ENCODE data around the gene CSH1. TPM values are rescaled to one million over a fixed set of nuclear protein-coding genes. Genes with fewer than 3 reads are reported as not detected.

Gene CSH1
- total RNA-seq, 2 experiments from 2014 or later, result not detected

DNA sequence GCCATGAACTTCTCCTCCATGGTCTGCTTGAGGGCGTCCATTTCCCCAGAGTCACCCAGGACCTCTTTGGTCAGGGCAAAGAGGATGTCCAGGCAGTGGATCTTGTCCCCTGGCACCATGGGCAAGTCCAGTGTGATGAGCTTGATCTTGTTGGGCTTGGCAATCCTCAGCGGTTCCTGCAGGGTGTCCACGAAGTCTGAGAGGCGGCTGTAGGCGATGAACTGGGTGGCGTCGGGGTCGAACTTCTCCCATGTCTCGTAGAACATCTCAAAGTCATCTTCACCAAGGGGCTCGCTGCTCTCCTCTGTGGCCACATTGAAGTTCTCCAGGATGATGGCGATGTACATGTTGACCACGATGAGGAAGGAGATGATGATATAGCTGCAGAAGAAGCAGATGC is 44.8 kb upstream of the CSH1 start:
- DNase-seq (no peak), ATAC-seq (ENCODE audit: poor library complexity) (no peak)
- intact Hi-C loops (cut with DNase I, micrococcal nuclease), result no loop called here
- H3K9me3 ChIP-seq (ENCODE audit: control insufficient read depth in 1 of 2, insufficient read depth in 1 of 2, low read length in 2 of 2), result no peaks in the 10 kb centered on the region
- POLR2A ChIA-PET, result no interaction called here
- H3K27me3 ChIP-seq (ENCODE audit: control insufficient read depth in 1 of 2, insufficient read depth in 2 of 2, low read length in 2 of 2), result no peaks in the 10 kb centered on the region
- no peak for TF ChIP-seq CTCF (IDR thresholded peaks at IDR 0.05)
- H3K4me1 ChIP-seq (ENCODE audit: insufficient read depth, low read length), result peaks cover 7% of the 10 kb centered on the region
- CTCF ChIA-PET, result no interaction called here
- no peaks in the 10 kb centered on the region for H3K36me3 ChIP-seq (ENCODE audit: insufficient read depth, low read length)
- Mint-ChIP-seq H3K36me3 (ENCODE audit: low read depth) (no peaks in the 10 kb centered on the region), H3K4me3 (no peak overlapping the region), H3K27ac (no peak overlapping the region), H3K9me3 (no peaks in the 10 kb centered on the region), H3K27me3 (no peaks in the 10 kb centered on the region), H3K4me1 (ENCODE audit: low read depth) (peaks cover 23% of the 10 kb centered on the region)
- H3K4me3 ChIP-seq (ENCODE audit: low read length), result no peak overlapping the region
- no peak overlapping the region for H3K27ac ChIP-seq (ENCODE audit: low read depth in 1 of 2, low read length in 2 of 2)

DNA sequence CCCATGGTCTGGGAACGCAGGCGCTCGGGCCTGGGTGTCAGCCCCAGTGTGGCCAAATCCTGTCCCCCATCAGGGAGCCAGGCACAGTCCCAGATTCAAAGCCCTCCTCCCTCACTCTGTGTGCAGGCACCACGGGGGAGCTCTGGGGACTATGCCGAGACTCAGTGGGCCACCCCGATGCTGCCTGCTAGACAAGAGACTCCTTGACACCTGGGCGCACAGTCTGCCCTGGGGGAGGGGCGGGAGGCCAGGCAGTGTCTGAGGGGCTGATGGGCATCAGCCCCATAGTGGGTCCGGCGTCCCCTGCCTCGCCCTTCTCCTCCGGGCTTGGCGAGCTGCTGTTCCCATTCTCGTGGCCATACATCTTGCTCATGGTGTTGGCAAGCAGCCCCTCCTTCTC is 44.2 kb upstream of the CSH1 start:
- Histone ChIP-seq H3K4me3 (ENCODE audit: low read length) (no peak overlapping the region), H3K27me3 (ENCODE audit: control insufficient read depth in 1 of 2, insufficient read depth in 2 of 2, low read length in 2 of 2) (no peaks in the 10 kb centered on the region), H3K36me3 (ENCODE audit: insufficient read depth, low read length) (no peaks in the 10 kb centered on the region), H3K27ac (ENCODE audit: low read depth in 1 of 2, low read length in 2 of 2) (no peak overlapping the region), H3K4me1 (ENCODE audit: insufficient read depth, low read length) (peaks cover 2% of the 10 kb centered on the region), H3K9me3 (ENCODE audit: control insufficient read depth in 1 of 2, insufficient read depth in 1 of 2, low read length in 2 of 2) (no peaks in the 10 kb centered on the region)
- POLR2A ChIA-PET, result no interaction called here
- intact Hi-C loops (cut with DNase I, micrococcal nuclease), result no loop called here
- Mint-ChIP-seq H3K36me3 (ENCODE audit: low read depth) (no peaks in the 10 kb centered on the region), H3K4me3 (no peak overlapping the region), H3K9me3 (no peaks in the 10 kb centered on the region), H3K27me3 (no peaks in the 10 kb centered on the region), H3K4me1 (ENCODE audit: low read depth) (peaks cover 17% of the 10 kb centered on the region), H3K27ac (no peak overlapping the region)
- no peak for TF ChIP-seq CTCF (IDR thresholded peaks at IDR 0.05)
- CTCF ChIA-PET, result no interaction called here
- no peak for ATAC-seq (ENCODE audit: poor library complexity)
- DNase-seq, result no peak

DNA sequence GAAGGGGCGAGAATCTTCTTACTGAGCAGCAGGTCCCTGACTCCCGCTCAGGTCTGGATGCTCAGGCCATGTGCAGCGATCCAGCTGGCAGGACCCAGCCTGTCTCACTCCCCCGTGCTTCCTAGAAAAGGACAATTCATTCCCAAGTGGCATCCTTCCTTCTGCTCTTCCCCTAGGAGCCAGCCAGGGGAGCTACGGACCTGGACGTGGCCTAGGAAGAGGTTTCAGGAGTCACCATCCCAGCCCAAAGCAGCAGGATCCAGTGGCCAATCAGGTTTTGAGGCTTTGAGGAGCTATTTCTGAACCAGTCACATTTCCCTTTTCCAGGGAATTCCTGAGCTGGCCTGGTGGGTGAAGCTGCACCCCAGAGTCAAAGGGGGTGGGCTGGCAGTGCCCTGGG is 43.5 kb upstream of the CSH1 start:
- Histone ChIP-seq H3K36me3 (ENCODE audit: insufficient read depth, low read length) (no peaks in the 10 kb centered on the region), H3K27ac (ENCODE audit: low read depth in 1 of 2, low read length in 2 of 2) (no peak overlapping the region), H3K27me3 (ENCODE audit: control insufficient read depth in 1 of 2, insufficient read depth in 2 of 2, low read length in 2 of 2) (no peaks in the 10 kb centered on the region), H3K4me3 (ENCODE audit: low read length) (no peak overlapping the region), H3K4me1 (ENCODE audit: insufficient read depth, low read length) (no peaks in the 10 kb centered on the region), H3K9me3 (ENCODE audit: control insufficient read depth in 1 of 2, insufficient read depth in 1 of 2, low read length in 2 of 2) (no peaks in the 10 kb centered on the region)
- no peak for DNase-seq
- Mint-ChIP-seq H3K4me1 (ENCODE audit: low read depth) (peaks cover 10% of the 10 kb centered on the region), H3K27ac (no peak overlapping the region), H3K27me3 (no peaks in the 10 kb centered on the region), H3K9me3 (no peaks in the 10 kb centered on the region), H3K36me3 (ENCODE audit: low read depth) (no peaks in the 10 kb centered on the region), H3K4me3 (no peak overlapping the region)
- no peak for TF ChIP-seq CTCF (IDR thresholded peaks at IDR 0.05)
- ChIA-PET CTCF (no interaction called here), POLR2A (no interaction called here)
- intact Hi-C loops (cut with DNase I, micrococcal nuclease), result no loop called here
- ATAC-seq (ENCODE audit: poor library complexity), result no peak

All from CD4-positive, alpha-beta T cell (primary cell).